GM18526 (cell line): ENCODE measurements around the gene MS4A3.

ENCODE experiments used
- POLR2A ChIP-seq: IDR thresholded peaks from 3 replicates; pipeline ENCODE4 v1.6.1; 2011; ENCODE audit not compliant: insufficient read length; ENCODE audit errors: extremely low read depth

MS4A3 gene, protein sequence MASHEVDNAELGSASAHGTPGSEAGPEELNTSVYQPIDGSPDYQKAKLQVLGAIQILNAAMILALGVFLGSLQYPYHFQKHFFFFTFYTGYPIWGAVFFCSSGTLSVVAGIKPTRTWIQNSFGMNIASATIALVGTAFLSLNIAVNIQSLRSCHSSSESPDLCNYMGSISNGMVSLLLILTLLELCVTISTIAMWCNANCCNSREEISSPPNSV

DNA sequence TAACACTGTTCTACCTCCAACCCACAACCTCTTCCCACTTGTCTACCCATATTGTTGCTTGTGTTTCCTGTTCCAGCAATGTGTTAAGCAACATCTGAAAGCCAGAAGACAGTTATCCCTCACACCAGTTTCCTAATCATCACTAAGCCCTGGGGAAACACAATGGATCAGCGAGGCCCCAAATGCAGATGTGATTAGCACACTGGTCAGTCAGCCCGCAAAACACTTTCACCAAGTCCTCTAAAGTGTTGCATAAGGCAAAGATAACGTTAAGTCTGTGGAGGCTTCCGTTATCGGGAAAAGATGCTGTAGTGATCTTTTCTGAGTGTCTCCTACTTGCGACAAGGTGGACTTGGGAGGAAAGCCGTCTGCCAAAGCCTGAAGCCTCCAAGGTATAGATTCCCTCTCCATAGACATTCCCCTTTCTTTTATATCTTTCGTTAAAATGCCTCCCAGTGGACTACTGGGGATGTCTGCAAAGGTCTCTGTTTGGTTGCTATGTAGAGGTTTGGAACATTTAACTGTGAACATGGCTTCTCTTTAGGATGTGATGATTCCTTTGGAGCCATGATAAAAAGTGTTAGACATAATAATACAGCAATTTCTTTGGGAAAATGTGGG is at the start of gene MS4A3:
MS4A3 (plus strand) TSS at position 317 of the 621 bp plus-strand sequence. CDS start 4,496 bp downstream, outside the sequence.
- no peak for TF ChIP-seq POLR2A

DNA sequence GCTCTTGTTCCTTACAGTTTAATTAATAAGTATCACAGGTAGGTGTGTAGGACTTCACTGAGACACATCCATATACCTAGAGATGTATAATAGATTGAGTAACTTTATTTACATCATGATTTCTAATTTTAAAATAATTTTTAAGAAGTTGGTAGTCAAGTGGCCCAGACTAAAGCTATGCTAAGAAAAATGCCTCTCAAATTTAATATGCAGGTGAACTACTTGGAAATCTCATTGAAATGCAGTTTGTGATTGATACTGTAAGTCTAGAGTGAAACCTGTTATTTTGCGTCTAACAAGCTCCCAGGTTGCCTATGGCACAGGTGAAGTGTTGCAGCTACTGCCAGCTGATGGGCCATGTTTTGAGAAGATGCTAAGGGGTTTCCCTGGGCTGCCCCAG is 39.6 kb upstream of the MS4A3 start, which contains the start of gene OOSP4B:
OOSP4B (plus strand) TSS at position 301 of the 400 bp plus-strand sequence.
- no peak for TF ChIP-seq POLR2A

DNA sequence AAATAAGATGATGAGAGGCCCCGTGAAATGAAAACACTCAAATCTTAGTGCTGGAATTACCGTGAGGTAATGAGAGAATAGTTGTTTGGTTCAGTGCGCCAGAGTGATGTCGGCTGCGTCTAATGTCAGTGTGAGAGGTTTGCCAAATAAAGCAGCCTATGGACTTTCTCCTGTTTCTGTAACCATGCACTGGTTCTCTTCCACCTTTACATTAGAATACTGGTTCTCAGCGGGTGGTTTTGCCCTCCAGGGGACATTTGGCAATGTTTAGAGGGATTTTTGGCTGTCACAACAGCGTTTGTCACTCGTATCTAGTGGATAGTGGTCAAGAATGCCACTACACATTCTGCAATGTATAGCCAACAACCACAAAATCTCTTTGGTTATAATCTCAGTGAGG is 38.4 kb upstream of the MS4A3 start:
- TF ChIP-seq POLR2A: no peak

DNA sequence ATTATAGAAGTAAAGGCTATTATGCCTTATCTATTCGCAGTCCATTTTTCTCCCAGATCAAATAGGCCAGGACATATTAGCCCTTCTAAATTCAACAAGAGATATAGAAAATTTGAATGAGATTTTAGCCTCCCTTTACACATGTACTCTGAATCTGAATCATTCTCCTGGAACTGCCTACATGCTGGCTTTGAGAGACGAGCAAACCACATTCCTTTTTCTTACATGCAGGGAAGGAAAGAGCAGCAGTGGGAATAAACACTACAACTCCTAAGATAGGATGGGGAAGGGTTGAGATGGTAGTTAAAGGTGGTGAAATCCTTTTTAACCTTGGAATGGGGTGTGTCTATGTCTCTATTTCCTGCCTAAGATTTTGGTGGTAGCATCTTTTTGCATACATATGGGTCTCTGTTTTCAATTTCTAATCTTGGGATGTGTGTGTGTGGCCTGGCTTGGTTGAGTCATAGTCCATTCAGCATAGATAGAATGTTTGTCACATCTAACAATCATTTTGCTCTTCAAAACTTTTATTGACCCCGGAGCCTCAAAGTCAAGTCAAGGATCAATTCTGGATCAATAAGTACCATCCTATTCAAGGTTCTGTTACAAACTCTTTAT is 27.3 kb upstream of the MS4A3 start:
- TF ChIP-seq POLR2A: no peak

DNA sequence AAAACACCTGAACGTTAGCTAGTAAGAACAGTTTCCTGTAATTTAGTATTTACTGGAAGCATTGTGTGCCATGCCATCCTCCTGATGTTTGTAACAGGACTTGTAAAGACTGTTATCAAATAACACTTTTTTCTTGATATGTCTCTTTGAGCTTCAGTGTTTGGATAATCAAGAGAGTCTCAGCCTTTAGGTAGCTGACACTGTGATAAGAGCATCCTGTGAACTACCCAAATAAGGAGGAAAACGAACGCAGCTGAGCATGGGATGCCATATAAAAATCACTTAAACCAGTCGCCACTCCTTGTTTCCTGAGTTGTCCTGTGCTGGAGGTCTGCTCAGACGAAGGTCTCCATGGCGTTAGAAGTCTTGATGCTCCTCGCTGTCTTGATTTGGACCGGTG is 16.4 kb upstream of the MS4A3 start, which contains the start of gene OOSP2:
OOSP2 (plus strand) TSS at position 301 of the 400 bp plus-strand sequence; CDS start at position 352, 51 bp downstream.
- TF ChIP-seq POLR2A: no peak

DNA sequence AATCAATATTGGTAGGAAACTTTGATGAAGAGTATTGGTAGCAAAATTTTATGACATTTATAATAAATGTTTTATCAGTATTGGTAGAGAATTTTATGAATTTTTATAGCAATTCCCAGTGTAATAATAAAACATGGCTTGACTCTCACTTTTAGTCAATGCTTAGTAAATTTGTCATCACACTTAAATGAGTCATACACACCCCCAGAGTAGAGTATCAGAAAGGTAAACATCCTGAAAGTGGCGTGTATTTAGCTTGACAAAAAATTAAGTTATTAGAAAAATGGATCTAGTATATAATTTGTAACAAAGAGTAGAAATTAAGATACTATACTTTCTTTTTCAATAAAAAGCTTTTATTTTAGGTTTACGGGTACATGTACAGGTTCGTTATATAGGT is 2.6 kb downstream of the MS4A3 start:
- TF ChIP-seq POLR2A: no peak

DNA sequence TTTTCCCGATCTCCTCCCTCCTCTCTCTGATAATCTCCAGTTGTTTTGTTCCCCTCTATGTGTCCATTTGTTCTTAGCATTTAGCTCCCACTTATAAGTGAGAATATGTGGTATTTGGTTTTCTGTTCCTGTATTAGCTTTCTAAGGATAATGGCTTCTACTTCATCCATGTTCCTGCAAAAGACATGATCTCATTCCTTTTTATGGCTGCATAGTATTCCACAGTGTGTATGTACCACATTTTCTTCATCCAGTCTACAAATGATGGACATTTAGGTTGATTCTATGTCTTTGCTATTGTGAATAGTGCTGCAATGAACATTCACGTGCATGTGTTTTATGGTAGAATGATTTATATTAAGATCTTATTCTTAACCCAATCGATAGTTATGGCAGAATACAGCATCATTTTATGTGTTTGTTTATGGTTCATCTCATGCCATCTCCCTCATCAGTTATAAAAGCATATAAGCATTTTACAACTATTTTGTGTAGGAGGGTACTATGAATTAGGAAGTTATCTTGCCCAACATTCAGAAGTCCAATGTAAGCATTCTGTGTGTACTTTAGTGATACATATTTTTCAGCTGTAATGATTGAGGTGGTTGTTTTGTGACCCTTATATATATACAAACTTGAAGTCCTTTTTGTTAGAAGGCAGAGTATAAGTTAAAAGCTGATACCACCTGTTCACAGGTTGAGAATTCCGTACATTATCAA is 3.2 kb downstream of the MS4A3 start:
- TF ChIP-seq POLR2A: no peak

DNA sequence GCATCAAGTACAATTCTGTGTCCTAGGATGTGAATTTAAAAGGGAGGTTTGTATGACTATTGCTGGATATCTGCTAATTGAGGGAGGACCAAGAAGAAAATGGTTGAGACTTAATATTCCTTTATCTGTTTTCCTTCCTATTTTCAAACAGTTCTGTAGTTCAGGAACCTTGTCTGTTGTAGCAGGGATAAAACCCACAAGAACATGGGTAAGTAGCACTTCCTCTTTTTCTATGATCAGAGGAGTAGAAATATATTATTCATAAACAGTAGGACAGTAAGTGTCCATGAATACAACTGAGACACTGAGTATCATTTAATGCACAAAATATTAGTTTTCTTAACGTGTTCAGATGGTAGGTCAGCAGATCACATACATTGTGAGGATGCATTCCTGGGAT is 7.6 kb downstream of the MS4A3 start:
- no peak for TF ChIP-seq POLR2A

DNA sequence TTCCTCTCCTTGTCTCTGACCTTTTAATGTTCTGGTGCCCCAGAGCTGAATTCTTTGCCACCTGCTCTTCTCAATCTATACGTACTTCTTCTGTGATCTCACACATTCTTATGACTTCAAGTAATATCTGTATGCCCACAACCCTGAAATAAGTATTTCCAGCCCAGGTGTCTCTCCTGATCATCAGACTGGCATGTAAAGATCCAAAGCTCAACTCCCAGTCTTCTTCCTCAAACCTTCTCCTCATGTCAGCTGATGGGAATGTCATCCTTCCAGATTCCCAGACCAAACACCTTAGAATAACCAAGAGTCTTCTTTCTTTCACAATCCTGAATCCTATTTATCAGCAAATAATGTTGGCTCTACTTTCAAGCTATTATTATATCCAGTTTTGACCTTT is 9.3 kb downstream of the MS4A3 start:
- no peak for TF ChIP-seq POLR2A

DNA sequence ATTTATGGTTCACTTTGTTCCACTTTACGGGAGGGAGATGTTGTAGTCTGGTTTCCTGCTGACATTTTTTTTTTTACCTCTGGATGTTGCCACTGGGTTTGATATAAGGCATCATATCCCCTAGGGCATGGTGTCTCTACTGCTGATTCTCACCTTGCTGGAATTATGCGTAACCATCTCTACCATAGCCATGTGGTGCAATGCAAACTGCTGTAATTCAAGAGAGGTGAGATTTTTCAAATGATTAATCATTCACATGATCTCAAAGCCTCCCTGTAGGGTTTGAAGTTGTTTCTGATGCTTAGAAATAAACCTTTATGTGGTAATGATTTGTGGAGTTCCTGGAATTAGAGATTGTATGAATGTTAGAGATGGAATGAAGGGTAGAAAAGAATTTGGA is 13.0 kb downstream of the MS4A3 start:
- TF ChIP-seq POLR2A: no peak

DNA sequence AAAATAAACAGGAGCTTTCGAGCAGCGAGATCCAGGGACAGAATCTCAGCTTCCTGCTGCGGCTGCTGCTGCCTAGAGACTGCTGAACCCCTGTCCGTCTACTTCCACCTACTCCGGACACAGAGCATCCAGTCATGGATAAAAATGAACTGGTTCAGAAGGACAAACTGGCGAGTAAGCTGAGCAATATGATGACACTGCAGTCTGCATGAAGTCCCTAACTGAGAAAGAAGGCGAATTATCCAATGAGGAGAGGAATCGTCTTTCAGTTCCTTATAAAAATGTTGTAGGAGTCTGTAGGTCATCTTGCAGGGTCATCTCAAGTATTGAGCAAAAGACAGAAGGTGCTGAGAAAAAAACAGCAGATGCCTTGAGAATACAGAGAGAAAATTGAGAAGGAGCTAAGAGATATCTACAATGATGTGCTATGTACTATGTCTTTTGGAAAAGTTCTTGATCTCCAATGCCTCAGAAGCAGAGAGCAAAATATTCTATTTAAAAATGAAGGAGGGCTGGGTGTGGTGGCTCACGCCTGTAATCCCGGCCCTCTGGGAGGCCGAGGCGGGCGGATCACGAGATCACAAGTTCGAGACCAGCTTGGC is 20.9 kb downstream of the MS4A3 start:
- TF ChIP-seq POLR2A: no peak

DNA sequence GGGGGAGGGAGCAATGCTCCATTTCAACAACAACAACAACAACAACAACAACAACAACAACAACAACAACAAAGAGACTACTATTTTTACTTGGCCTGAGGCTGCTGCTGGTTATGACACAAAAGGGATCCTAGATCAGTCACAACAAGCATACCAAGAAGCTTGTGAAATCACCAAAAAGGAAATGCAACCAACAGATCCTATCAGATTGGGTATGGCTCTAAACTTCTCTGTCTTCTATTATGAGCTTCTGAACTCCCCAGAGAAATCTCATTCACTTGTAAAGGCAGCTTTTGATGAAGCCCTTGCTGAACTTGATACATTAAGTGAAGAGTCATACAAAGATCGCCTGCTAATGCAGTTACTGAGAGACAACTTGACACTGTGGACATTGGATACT is 21.5 kb downstream of the MS4A3 start:
- TF ChIP-seq POLR2A: no peak

DNA sequence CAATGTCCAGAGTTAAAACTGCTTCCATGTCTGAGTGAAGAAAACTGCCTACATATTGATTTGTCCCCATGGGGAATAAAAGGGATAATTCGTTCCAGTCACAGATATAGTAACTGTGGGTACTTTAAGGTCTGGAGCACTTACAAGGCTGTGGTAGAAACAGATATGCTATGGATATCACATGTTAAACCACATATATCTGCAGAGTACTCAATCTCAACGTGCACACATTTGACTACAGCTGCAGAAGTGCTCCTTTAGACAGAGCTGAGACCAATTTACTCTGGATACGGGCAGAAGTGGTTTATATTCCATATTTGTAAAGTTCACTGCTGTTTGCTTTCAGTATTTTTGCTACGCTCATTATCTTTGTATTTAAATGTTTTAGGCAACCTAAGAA is 22.3 kb downstream of the MS4A3 start:
- TF ChIP-seq POLR2A: no peak

DNA sequence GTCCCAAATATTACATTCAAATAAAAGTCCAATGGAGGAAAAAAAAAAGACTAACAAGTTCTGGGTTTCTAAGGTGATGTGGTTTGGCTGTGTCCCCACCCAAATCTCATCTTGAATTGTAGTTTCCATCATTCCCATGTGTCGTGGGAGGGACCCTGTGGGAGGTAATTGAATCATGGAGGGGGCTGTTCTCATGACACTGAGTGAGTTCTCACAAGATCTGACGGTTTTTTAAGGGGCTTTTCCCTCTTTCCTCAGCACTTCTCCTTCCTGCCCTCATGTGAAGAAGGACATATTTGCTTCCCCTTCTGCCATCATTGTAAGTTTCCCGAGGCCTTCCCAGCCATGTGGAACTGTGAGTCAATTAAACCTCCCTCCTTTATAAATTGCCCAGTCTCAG is 24.1 kb downstream of the MS4A3 start:
- TF ChIP-seq POLR2A: no peak

DNA sequence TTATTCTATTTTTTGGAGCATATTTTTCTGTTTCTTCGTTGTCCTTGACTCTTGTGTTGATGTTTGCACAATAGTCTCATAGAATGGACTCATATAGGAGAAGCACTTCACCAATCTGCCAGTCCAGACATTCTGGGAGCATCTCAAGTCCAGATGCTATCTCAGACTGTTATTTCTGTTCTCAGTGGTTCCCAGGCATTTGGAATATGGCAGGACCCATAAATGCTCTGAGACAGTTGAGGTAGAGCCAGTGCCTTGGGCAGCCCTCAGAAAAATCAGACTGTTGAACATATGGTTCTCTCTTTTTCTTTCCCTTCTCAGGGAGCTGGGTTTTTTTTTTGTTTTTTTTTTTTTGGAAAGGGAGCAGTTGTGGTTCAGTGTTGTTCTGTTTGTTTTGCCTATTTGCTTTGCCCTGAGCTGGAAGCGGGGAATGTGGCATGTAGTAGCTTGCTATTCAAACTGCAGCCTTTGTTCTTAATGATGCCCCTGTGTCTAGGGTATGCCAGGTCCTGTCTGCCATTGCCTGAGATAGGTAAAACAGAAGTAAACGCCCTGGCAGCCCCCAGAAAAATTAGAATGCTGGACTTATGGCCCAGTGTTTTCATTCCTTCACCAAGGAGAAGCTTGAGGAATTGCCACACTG is 28.3 kb downstream of the MS4A3 start:
- TF ChIP-seq POLR2A: no peak
